Sigmoid colon (tissue), 7 donors: ENCODE results near the gene DPT. TPM values are rescaled to one million over a fixed set of nuclear protein-coding genes. Genes with fewer than 3 reads are reported as not detected.

Experiments
- DNase-seq: peaks from one replicate; pipeline ENCODE4 v3.0.0-alpha.2; 2019
- H3K27ac ChIP-seq, 4 donors: fragments of 200-600 bp; sonication (generic); one replicate each; pipeline ENCODE4 v1.5.1; 2016 to 2019; ENCODE audit warnings: mild to moderate bottlenecking in 1 of 4
- H3K27me3 ChIP-seq, 3 donors: fragments of 200-600 bp; sonication (generic); one replicate each; pipeline ENCODE4 v1.5.1; 2019; ENCODE audit warnings: mild to moderate bottlenecking in 1 of 3
- H3K36me3 ChIP-seq, 4 donors: fragments of 200-600 bp; sonication (generic); one replicate each; pipeline ENCODE4 v1.5.1; 2016 to 2019
- H3K4me1 ChIP-seq, 4 donors: fragments of 200-600 bp; sonication (generic); one replicate each; pipeline ENCODE4 v1.5.1; 2017 to 2019
- H3K4me3 ChIP-seq, 4 donors: fragments of 200-600 bp; sonication (generic); one replicate each; pipeline ENCODE4 v1.5.1; 2017 to 2019; ENCODE audit warnings: mild to moderate bottlenecking in 2 of 4, moderate library complexity in 1 of 4
- H3K9me3 ChIP-seq, 4 donors: fragments of 200-600 bp in 3 of 4; sonication (generic) in 3 of 4; one replicate each; pipeline versions ENCODE4 v1.5.1 to v1.6.1; 2013 to 2019
- EP300 ChIP-seq, 4 donors: sonication (generic); formaldehyde crosslinking; IDR thresholded peaks; one replicate each; pipeline ENCODE4 v1.6.1; 2017; ENCODE audit warnings: antibody characterized with exemption in 4 of 4
- POLR2A ChIP-seq, 2 donors: fragments of 450-650 bp; IDR thresholded peaks; one replicate each; pipeline ENCODE4 v1.6.1; 2016; ENCODE audit warnings: antibody characterized with exemption in 2 of 2, mild to moderate bottlenecking in 2 of 2, moderate library complexity in 2 of 2
- POLR2AphosphoS5 ChIP-seq, 4 donors: sonication (generic); formaldehyde crosslinking; IDR thresholded peaks; one replicate each; pipeline ENCODE4 v1.6.1; 2017; ENCODE audit warnings: antibody characterized with exemption in 4 of 4
- WGBS, 2 donors: extraction: QIAGEN DNeasy Blood & Tissue Kit; methylation state at CpG; one replicate each; pipeline ENCODE4 v1.1.7; 2013; 5-methylcytosine and 5-hydroxymethylcytosine counted together
- intact Hi-C: fragments of 100-400 bp; cut with DNase I; formaldehyde crosslinking; loops from one replicate; pipeline ENCODE4 v1.15.1; 2023
- polyA plus RNA-seq, 3 donors: library from polyadenylated mRNA; stranded (reverse); fragments of 200-250 nt; gene quantifications; one replicate each; pipeline ENCODE4 v1.2.3, GENCODE V29; 2013
- total RNA-seq, 4 donors: library from RNA; depleted of rRNA; stranded (reverse); fragments of >200 nt; gene quantifications; one replicate each; pipeline ENCODE4 v1.1.0, GENCODE V29; 2016
- TF ChIP-seq, protein P1 (sequence below), 4 experiments: fragments of 450-650 bp in 3 of 4; fragments of 200-600 bp in 1 of 4; IDR thresholded peaks; one replicate each; pipeline ENCODE4 v1.5.1; 2016 to 2019; ENCODE audit warnings: antibody characterized with exemption in 4 of 4, mild to moderate bottlenecking in 3 of 4, moderate library complexity in 2 of 4
- donor health status: healthy with polysubstance abuse.
- donor health status: Bipolar disorder and iron deficiency.
- donor health status: healthy.

DPT gene
- total and polyA plus RNA-seq, 7 donors = 2.1 to 519 (median 249) TPM

DNA sequence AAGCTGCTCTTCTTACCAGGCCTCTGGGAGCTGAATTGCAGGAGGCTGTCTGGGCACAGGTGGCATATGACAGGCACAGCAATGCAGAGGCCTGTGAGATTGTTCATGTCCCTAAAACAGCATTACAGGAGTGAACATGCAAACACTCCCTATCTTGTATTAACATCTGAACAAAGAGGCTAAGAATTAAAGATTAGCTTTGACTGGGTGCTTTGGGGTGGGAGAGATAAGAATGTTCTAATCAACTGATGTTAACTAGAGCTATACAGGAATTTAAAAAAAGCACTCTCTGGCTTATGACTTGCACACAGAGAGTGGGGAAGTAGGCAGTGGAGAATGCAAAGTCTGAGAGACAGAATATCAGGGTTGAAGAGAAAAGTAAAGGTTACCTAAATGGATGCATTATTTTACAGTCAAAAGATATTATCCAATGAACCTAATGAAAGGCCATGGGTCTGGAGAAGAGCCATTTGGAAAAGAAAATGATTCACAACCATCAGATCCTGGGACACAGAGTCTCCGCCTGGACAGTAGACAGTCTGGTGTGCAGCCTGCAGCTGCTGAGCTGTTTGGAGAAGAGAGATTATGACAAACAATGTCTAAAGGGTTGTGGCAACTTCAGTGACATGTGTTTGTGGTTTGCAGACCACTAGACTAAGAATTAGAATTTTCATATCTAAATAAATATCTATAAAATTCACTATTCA, 20.2 kb downstream of the DPT start:
- intact Hi-C loops = no loop called here
- peak overlapping the region; percentile 75 to 83 (median 78) for H3K27ac ChIP-seq
- peaks cover 0 to 50% (median 43%) of the 10 kb centered on the region in 4 donors for H3K4me1 ChIP-seq
- TF ChIP-seq POLR2AphosphoS5 (IDR thresholded peaks at IDR 0.05) (peak in 3 of 4 donors; percentile 46 to 68 (median 64)), EP300 (IDR thresholded peaks at IDR 0.05) (peak in 1 of 4 donors; percentile 3), POLR2A (IDR thresholded peaks at IDR 0.05) (no peak)
- TF ChIP-seq, protein P1, sequence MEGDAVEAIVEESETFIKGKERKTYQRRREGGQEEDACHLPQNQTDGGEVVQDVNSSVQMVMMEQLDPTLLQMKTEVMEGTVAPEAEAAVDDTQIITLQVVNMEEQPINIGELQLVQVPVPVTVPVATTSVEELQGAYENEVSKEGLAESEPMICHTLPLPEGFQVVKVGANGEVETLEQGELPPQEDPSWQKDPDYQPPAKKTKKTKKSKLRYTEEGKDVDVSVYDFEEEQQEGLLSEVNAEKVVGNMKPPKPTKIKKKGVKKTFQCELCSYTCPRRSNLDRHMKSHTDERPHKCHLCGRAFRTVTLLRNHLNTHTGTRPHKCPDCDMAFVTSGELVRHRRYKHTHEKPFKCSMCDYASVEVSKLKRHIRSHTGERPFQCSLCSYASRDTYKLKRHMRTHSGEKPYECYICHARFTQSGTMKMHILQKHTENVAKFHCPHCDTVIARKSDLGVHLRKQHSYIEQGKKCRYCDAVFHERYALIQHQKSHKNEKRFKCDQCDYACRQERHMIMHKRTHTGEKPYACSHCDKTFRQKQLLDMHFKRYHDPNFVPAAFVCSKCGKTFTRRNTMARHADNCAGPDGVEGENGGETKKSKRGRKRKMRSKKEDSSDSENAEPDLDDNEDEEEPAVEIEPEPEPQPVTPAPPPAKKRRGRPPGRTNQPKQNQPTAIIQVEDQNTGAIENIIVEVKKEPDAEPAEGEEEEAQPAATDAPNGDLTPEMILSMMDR (IDR thresholded peaks at IDR 0.05) = no peak
- 21 to 60% methylated on average over 1 of the region's 1 CpG for WGBS, 2 donors
- H3K36me3 ChIP-seq = no peaks in the 10 kb centered on the region
- no peaks in the 10 kb centered on the region for H3K9me3 ChIP-seq
- no peak overlapping the region for H3K4me3 ChIP-seq
- no peak for DNase-seq
- no peaks in the 10 kb centered on the region for H3K27me3 ChIP-seq

- Histone ChIP-seq H3K27ac (peak overlapping the region in 2 of 4 donors; percentile 33 to 67), H3K27me3 (no peaks in the 10 kb centered on the region), H3K4me3 (no peak overlapping the region), H3K36me3 (no peaks in the 10 kb centered on the region), H3K9me3 (no peaks in the 10 kb centered on the region), H3K4me1 (peaks cover 0 to 45% (median 37%) of the 10 kb centered on the region in 4 donors)
- TF ChIP-seq POLR2A (IDR thresholded peaks at IDR 0.05) (no peak), EP300 (IDR thresholded peaks at IDR 0.05) (no peak), POLR2AphosphoS5 (IDR thresholded peaks at IDR 0.05) (no peak)
- TF ChIP-seq, protein P1 (IDR thresholded peaks at IDR 0.05) = no peak
- intact Hi-C loops = no loop called here
- no peak for DNase-seq
- WGBS, 2 donors = 53 to 63% methylated on average over 3 of the region's 3 CpGs
Measured at GRCh38 chr1:168706391-168706992, 22.5 kb downstream of the DPT start.

GRCh38 chr1:168700575-168701268, 28.3 kb downstream of the DPT start:
- H3K27me3 ChIP-seq = no peaks in the 10 kb centered on the region
- H3K36me3 ChIP-seq = no peaks in the 10 kb centered on the region
- intact Hi-C loops = no loop called here
- H3K4me1 ChIP-seq = peaks cover 0 to 19% (median 16%) of the 10 kb centered on the region in 4 donors
- no peak for DNase-seq
- no peak overlapping the region for H3K4me3 ChIP-seq
- TF ChIP-seq POLR2A (IDR thresholded peaks at IDR 0.05) = no peak
- 21 to 67% methylated on average over 3 of the region's 3 CpGs for WGBS, 2 donors
- H3K27ac ChIP-seq = no peak overlapping the region
- H3K9me3 ChIP-seq = no peaks in the 10 kb centered on the region

GRCh38 chr1:168698453-168698852, 30.6 kb downstream of the DPT start:
- Histone ChIP-seq H3K36me3 (no peaks in the 10 kb centered on the region), H3K4me1 (peaks cover 0 to 34% (median 33%) of the 10 kb centered on the region in 4 donors), H3K27ac (no peak overlapping the region), H3K27me3 (no peaks in the 10 kb centered on the region), H3K9me3 (no peaks in the 10 kb centered on the region), H3K4me3 (no peak overlapping the region)
- TF ChIP-seq, protein P1 (IDR thresholded peaks at IDR 0.05) = no peak
- no peak for TF ChIP-seq EP300 (IDR thresholded peaks at IDR 0.05)
- no peak for TF ChIP-seq POLR2A (IDR thresholded peaks at IDR 0.05)
- TF ChIP-seq POLR2AphosphoS5 (IDR thresholded peaks at IDR 0.05) = no peak
- intact Hi-C loops = loop anchor here (5.0 to 10.0 kb wide), 2 partner anchors 86 to 214 kb away; no protein-coding TSS in a partner anchor
- 51 to 96% methylated on average over 1 of the region's 1 CpG for WGBS, 2 donors
- no peak for DNase-seq
